GM18909 (cell line): ENCODE measurements around the gene BCAT1.

Experiments used
- ATAC-seq: cut with Tn5 transposase; IDR thresholded peaks from one replicate; pipeline ENCODE4 v1.9.1; 2021; ENCODE audit warnings: mild to moderate bottlenecking; ENCODE audit not compliant: unreplicated experiment, poor library complexity

BCAT1 gene

DNA sequence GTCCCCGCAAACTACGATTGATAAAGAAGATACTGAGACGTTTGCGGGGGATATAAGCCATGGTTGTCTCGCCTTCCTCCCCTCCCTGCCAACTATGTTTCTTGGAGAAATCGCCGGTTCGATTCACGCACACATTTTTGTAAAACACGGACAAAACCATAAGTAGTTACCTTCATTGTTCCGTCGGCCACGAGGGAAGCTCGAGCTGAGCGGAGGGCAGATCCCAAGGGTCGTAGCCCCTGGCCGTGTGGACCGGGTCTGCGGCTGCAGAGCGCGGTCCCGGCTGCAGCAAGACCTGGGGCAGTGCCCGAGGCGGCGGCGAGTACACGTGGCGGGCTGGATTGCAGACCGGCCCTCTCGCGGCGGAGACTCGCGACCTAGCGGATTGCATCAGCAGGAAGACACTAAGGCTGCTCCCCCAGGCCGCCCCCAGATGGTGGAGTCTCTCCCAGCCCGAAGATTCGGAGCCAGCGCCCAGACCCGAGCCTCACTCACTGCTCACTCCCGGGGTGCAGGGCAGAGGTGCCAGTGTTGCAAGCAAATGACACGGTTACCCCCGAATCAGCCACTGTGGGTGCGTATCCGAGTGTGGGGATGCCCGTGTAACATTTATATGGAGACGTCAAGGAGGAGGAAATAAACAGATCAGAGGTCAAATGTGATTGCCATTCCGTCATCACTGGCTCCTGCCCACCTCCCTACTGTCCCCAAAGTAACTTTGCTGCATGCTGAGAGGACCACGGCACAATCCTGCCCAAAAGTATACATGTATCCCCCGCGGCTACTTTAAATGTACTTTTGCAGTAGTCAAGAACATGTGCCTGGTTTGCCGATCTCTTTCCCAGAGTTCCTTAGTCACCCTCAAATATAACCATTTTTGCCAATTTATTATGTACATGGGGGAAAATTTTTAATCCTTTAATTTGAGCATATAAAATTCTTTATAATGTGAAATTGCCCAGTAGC, at the start of gene BCAT1:
TSS of gene BCAT1 (minus strand) at position 345 of the 966 bp plus-strand sequence. CDS start at position 176, 169 bp downstream.
- peak; percentile 48 for ATAC-seq

DNA sequence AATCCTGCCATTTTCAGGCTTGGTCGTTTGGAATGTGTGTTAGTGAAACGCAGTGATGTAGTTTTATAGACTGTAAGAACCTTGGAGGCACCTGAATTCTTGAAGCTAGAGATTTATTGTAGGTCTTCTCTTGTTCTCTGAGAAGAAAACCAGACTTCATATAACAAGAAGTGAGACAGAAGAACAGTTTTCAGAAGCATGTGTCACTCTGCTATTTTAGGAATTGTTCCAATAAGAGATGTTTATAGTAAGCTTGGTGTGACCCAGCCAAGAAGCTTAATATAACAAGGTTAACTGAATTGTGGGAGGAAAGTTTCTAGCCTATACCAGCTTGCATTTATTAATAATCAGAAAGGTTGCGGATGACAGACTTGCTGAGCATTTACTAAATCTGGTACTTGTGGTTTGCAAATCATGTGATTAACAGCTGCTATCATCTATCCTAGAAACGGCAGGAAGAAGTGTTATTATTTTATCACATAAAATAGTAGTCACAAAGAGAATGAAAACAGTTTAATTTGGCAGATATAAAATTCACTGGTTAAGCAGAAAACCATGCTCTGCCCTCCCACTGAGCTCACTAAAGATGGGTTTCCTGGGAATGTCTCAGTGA, 49.2 kb upstream of the BCAT1 start:
- peak; percentile 82 for ATAC-seq

- peak; percentile 11 for ATAC-seq
Observed at GRCh38 chr12:24997496-24997895, 48.6 kb upstream of the BCAT1 start.

DNA sequence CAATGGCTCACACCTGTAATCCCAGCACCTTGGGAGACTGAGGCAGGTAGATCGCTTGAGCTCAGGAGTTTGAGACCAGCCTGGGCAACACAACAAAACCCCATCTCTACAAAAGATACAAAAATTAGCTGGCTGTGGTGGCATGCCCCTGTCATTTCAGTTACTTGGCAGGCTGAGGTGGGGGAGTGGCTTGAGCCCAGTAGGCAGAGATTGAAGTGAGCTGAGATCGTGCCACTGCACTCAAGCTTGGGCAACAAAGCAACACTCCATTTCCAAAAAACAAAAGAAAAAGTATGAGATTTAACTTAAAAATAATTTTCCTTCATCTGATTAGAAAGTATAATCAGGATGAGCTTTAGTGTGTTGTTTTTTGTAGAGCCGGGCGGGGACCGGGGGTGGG, 47.9 kb upstream of the BCAT1 start:
- no peak for ATAC-seq

- ATAC-seq, result peak; percentile 28
Observed at GRCh38 chr12:24996102-24996797, 47.3 kb upstream of the BCAT1 start.

GRCh38 chr12:24993793-24994192, 44.9 kb upstream of the BCAT1 start:
- ATAC-seq, result no peak

- ATAC-seq, result peak; percentile 60
Observed at GRCh38 chr12:24991209-24992049, 42.5 kb upstream of the BCAT1 start.

DNA sequence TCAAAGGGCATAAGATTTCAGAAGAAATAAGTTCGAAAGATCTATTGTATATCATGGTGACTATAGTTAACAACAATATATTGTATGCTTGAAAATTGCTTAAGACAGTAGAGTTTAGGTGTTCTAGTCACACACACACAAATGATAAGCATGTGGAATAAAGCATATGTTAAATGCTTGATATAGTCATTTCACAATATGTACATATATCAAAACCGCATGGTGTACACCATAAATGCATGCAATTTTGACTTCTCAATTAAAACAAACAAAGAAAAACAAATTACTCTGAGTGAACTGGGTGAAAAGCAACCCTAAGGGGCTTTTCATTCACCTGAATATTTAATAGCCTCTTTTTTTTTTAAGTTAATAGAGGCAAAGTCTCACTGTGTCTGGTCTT, 40.3 kb upstream of the BCAT1 start:
- no peak for ATAC-seq

DNA sequence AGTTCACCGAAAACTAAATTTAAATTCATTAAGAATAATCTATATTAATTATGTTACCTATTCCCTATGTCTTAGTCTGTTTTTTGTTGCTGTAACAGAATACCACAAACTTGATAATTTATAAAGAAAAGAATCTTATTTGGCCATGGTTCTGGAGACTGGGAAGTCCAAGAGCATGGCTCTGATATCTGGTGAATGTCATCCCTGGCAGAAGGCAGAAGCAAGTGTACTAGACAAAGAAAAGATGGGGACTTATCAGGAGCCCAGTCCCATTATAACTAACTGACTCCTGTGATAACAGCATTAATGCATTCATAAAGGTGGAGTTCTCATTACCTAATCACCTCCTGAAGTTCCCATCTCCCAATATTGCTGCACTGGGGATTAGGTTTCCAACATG, 33.3 kb upstream of the BCAT1 start:
- ATAC-seq, result no peak

- no peak for ATAC-seq
Observed at GRCh38 chr12:24979976-24980730, 31.3 kb upstream of the BCAT1 start.

DNA sequence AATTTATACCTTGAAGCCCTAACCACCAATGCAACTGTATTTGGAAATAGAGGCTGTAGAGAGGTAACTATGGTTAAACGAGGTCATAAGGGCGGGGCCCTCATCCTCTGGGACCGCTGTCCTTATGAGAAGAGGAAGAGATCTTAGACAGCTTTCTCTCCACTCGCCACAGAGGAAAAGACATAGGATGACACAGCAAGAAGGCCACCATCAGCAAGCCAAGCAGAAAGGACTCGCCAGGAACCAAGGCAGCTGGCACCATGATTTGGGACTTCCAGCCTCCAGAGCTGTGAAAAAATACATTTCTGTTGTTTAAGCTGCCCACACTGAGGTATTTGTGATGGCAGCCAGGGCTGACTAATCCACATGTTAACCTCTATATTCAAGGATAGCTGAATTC, 30.4 kb upstream of the BCAT1 start:
- ATAC-seq, result no peak

DNA sequence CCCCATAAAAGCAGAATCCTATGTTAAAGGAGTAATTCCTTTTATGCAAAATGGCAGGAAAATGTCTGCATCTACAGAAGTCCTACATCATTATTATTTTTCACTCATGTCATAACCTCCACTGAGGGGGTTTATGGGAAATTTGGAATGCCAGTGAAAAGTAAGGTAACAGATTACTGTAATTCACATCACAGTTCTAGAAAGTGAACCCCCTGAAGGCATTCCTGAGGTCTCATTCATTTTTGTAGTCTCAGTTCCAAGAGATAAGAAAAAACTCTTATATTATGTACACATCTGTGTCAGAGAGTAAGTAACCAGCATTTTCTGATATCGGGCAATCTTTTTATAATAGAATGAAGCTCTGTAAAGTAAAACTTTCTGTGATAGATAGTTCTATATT, 28.8 kb upstream of the BCAT1 start:
- no peak for ATAC-seq

- no peak for ATAC-seq
Observed at GRCh38 chr12:24977060-24977459, 28.2 kb upstream of the BCAT1 start.

- no peak for ATAC-seq
Observed at GRCh38 chr12:24975425-24975824, 26.5 kb upstream of the BCAT1 start.

DNA sequence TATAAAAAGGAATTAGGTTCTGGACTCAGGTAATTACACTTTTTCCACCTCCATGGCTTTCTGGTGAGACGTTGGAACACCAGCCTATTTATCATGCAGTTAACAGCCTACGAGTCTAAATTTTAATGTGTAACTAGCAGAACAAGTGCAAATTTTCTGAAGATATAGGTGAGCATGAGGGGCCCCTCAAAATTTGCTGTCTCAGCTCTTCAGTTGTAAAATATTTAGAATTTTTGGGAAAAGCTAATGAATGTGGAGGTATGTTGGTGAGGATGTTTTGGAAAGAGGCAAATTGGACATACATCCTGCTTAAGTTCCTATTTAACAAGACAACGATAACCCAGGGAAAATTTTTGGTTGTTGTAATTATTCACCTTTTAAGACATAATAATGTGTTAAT, 25.3 kb upstream of the BCAT1 start:
- no peak for ATAC-seq

- ATAC-seq, result no peak
Observed at GRCh38 chr12:24972078-24972477, 23.2 kb upstream of the BCAT1 start.

GRCh38 chr12:24970177-24970576, 21.3 kb upstream of the BCAT1 start:
- no peak for ATAC-seq

GRCh38 chr12:24966951-24967564, 18.2 kb upstream of the BCAT1 start:
- no peak for ATAC-seq

- no peak for ATAC-seq
Observed at GRCh38 chr12:24964342-24964741, 15.4 kb upstream of the BCAT1 start.
